GM23248 (cell line): ENCODE results near the gene RPIA.

Experiments used
- EZH2 ChIP-seq: fragments of 200-600 bp; sonication (generic); IDR thresholded peaks from 2 replicates; pipeline ENCODE4 v1.6.1; 2018; ENCODE audit warnings: antibody characterized with exemption, mild to moderate bottlenecking; ENCODE audit not compliant: insufficient read depth, poor library complexity, severe bottlenecking
- EZH2phosphoT487 ChIP-seq: fragments of 200-600 bp; sonication (generic); IDR thresholded peaks from 2 replicates; pipeline ENCODE4 v1.6.1; 2018; ENCODE audit warnings: antibody characterized with exemption, moderate library complexity, mild to moderate bottlenecking, low read depth; ENCODE audit not compliant: insufficient read depth

DNA sequence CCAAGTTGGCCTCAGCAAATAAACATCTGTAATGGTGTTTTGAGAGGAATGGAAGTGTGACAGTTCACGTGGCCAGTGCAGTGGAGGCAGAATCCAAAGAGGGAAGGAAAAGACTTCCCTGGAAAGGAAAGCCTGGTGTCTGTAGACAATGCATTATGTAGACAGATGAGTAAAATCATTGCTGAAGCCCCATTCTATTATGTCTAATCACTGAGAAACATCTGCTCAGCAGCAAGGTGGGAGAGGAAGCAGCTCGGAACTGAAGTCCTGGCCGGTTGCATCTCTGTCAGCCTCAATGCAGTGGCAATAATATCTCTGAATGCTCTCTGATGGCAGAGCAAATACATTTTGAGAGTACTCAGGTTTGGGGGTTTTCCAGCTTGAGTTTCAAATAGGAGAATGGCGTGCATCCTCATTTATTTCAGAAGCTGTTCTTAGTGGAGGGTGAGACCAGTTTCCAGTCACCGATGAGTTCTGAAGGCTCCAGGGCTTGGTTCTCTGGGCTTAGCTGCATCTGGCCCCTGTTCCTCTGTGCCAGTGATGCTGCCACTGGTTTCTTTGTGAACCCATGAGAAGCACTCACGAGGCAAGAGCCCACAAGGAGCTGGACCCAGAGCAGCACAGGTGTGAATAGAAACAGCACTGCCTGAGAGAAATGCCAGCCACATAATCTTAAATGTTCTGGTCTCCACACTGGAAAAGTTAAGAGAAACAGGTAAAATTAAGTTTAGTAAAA, 63.3 kb downstream of the RPIA start:
- TF ChIP-seq EZH2phosphoT487: no peak
- TF ChIP-seq EZH2: no peak
